Type B pancreatic cell (in vitro differentiated cells): Measurements from ENCODE around the gene TIFAB. TPM values are rescaled to one million over a fixed set of nuclear protein-coding genes. Genes with fewer than 3 reads are reported as not detected.
A peak's percentile ranks its signal among the peaks of the same experiment; 100 is the strongest.

Experiments
- DNase-seq: peaks from one replicate; pipeline ENCODE4 v3.0.0; 2021; ENCODE audit warnings: mixed read lengths; ENCODE audit not compliant: unreplicated experiment; ENCODE audit errors: extremely low spot score
- H3K27ac Mint-ChIP-seq: 2 replicates; pipeline ENCODE4 v1.8.0; 2021; ENCODE audit warnings: mild to moderate bottlenecking, mixed read lengths
- H3K27me3 Mint-ChIP-seq: 2 replicates; pipeline ENCODE4 v1.8.0; 2021; ENCODE audit warnings: mixed read lengths
- H3K36me3 Mint-ChIP-seq: 2 replicates; pipeline ENCODE4 v1.8.0; 2021; ENCODE audit warnings: mixed read lengths
- H3K4me1 Mint-ChIP-seq: one replicate; pipeline ENCODE4 v1.8.0; 2021; ENCODE audit warnings: mixed read lengths; ENCODE audit not compliant: unreplicated experiment
- H3K4me3 Mint-ChIP-seq: 2 replicates; pipeline ENCODE4 v1.8.0; 2021; ENCODE audit warnings: mild to moderate bottlenecking, mixed read lengths
- H3K9me3 Mint-ChIP-seq: 2 replicates; pipeline ENCODE4 v1.8.0; 2021; ENCODE audit warnings: mixed read lengths
- total RNA-seq: library from RNA; stranded (reverse); gene quantifications from 2 replicates; pipeline ENCODE4 v1.2.1, GENCODE V29; 2021; ENCODE audit warnings: low replicate concordance
- TF ChIP-seq, protein P1 (sequence below): fragments of 200-600 bp; sonication (generic); conservative IDR thresholded peaks from 2 replicates; pipeline ENCODE4 v1.5.0; 2021; ENCODE audit warnings: antibody characterized with exemption, mild to moderate bottlenecking

The TIFAB gene
- total RNA-seq, 1 donor from 2014 or later: not detected

DNA sequence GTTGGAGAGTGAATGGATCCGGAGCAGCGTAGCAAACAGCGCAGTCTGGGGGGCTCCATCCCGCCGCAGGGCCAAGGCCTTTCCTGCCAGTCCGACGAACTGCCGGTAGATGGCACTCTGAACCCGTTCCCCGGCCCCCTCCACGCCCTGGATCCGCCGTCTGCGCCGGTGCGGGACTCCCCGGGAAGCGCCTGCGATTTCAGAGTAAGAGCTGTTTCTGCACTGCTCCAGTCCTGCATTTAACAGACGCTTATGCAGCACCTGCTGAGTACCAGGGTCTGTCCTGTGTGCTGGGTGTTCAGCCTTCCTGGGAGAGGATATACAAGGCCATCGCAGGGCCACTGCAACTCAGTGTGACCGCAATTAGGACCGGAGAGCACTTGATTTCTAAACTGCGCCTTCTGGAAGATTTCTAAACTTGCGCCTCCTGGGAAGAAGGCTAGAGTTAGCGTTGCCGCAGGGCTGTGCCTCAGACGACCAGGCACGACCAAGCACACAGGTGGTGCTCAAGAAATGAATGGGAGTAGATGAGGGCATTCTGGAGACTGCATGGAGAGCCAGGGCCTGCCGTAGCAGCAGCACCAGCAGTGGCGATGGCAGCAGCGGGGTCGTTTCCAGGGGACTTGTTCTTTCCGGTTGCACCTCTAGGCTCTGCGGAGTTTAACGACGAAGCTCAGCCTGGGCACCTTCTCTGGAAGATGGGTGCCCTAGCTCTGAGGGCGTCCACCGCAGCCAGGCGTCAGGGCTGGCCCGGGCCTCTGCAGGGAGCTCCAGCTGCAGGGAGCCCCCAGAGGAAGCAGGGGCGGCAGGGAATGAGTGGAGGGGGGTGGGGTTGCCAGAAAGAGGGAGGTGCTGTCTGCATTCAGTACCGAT lies 14.3 kb upstream of the TIFAB start:
- Mint-ChIP-seq H3K27ac (no peak overlapping the region), H3K27me3 (peaks cover 87% of the 10 kb centered on the region), H3K9me3 (no peaks in the 10 kb centered on the region)

DNA sequence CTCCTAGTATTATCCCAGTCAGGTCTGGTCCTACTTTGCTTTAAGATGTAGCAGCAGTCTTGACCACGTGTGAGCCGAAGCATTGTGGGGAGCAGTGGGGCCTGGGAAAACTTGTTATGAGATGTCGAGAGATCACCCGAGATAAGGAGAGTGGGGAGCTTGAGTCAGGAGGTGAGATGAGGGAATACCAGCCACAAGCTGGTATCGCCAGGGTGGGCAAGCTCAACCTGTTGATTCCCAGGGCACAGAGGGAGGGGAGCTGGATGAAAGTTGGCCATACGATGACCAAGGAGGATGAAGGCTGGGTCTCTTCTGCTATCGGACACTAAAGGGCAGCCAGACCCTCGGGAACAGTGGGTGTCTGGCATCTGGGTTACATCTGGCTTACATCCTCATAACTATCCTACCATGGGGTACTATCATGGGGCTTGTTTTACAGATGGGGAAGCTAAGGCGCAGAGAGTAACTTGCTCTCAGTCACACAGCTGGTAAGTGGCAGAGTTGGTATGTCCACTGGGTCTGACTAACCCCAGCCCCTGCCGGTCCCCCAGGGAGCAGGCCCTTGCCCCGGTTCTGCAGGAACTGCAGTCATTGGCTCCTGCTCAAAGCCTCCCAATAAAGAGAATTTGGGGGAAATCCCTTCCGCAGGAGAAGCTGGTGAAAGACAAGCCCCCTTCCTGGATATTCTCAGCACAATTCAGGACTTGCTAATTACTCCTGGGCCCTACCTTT lies 13.4 kb upstream of the TIFAB start:
- no peak overlapping the region for H3K4me3 Mint-ChIP-seq

More for the DNA sequence above, 14.3 kb upstream of the TIFAB start:
- H3K36me3 Mint-ChIP-seq: no peaks in the 10 kb centered on the region
- peak; percentile 91 for DNase-seq
- H3K4me3 Mint-ChIP-seq: peak overlapping the region; percentile 83
- H3K4me1 Mint-ChIP-seq: peaks cover 13% of the 10 kb centered on the region
- TF ChIP-seq, protein P1, sequence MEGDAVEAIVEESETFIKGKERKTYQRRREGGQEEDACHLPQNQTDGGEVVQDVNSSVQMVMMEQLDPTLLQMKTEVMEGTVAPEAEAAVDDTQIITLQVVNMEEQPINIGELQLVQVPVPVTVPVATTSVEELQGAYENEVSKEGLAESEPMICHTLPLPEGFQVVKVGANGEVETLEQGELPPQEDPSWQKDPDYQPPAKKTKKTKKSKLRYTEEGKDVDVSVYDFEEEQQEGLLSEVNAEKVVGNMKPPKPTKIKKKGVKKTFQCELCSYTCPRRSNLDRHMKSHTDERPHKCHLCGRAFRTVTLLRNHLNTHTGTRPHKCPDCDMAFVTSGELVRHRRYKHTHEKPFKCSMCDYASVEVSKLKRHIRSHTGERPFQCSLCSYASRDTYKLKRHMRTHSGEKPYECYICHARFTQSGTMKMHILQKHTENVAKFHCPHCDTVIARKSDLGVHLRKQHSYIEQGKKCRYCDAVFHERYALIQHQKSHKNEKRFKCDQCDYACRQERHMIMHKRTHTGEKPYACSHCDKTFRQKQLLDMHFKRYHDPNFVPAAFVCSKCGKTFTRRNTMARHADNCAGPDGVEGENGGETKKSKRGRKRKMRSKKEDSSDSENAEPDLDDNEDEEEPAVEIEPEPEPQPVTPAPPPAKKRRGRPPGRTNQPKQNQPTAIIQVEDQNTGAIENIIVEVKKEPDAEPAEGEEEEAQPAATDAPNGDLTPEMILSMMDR: peak; percentile 93

DNA sequence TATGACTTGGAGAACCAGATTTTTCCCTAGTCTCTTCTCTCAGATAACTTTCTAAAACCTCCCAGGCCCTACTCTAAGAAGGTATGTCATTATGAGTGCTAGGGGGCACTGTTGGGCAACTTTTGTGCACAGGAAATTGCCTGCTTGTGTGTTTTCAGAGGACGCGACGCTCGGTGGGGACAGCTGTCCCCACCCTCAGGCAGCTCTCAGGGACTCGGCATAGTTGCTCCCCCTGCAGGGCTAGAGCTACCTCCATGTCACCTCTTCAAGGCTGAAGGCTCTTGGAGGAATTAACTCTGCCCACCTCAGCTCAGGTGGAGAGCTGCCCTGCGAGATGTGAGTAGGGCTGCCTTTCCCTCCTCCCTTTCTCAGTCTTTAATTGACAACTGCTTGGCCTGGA lies 10.2 kb upstream of the TIFAB start:
- no peaks in the 10 kb centered on the region for H3K36me3 Mint-ChIP-seq
- H3K9me3 Mint-ChIP-seq: no peaks in the 10 kb centered on the region
- H3K27ac Mint-ChIP-seq: no peak overlapping the region
- peaks cover 13% of the 10 kb centered on the region for H3K4me1 Mint-ChIP-seq
- H3K4me3 Mint-ChIP-seq: no peak overlapping the region
- peaks cover 72% of the 10 kb centered on the region for H3K27me3 Mint-ChIP-seq
- TF ChIP-seq, protein P1: peak; percentile 74
- DNase-seq: no peak

More for the DNA sequence above, 13.4 kb upstream of the TIFAB start:
- Mint-ChIP-seq H3K36me3 (no peaks in the 10 kb centered on the region), H3K9me3 (no peaks in the 10 kb centered on the region), H3K27ac (no peak overlapping the region), H3K4me1 (peaks cover 13% of the 10 kb centered on the region), H3K27me3 (peaks cover 86% of the 10 kb centered on the region)
- TF ChIP-seq, protein P1: no peak
- DNase-seq: no peak

DNA sequence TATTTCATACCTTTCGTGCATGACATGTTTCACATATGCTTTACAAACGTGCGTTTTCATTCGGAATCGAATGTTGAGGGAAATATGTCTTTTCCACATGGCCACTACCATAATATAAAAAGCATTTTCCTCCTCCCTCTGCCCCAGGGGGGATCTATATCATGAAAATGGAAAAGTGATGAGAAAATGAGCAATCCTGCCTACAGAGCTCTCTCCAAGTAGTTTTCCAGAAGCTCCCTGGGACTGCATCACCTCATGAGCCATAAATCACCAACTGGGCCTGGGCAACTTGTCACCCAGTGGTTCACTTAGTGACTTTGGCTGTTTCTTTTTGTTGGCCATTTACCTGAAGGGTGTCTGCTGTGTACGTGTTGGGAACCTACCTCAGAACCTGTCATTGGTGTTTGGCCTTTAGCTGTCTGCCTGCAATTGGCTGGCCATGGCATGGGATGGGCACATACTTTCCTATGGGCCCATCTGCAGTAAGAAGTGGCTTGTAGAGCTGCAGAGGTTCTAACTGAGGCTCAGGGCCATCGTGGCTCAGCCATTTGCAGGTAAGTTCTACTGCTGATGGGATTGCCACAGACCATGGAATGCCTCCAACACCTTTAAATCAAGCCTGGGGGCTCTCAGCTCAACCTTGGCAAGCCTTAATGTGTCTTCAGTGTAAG lies 9.5 kb upstream of the TIFAB start:
- Mint-ChIP-seq H3K27ac (no peak overlapping the region), H3K4me3 (no peak overlapping the region), H3K9me3 (no peaks in the 10 kb centered on the region), H3K4me1 (peaks cover 13% of the 10 kb centered on the region), H3K27me3 (peaks cover 68% of the 10 kb centered on the region), H3K36me3 (no peaks in the 10 kb centered on the region)
- TF ChIP-seq, protein P1: no peak
- no peak for DNase-seq

DNA sequence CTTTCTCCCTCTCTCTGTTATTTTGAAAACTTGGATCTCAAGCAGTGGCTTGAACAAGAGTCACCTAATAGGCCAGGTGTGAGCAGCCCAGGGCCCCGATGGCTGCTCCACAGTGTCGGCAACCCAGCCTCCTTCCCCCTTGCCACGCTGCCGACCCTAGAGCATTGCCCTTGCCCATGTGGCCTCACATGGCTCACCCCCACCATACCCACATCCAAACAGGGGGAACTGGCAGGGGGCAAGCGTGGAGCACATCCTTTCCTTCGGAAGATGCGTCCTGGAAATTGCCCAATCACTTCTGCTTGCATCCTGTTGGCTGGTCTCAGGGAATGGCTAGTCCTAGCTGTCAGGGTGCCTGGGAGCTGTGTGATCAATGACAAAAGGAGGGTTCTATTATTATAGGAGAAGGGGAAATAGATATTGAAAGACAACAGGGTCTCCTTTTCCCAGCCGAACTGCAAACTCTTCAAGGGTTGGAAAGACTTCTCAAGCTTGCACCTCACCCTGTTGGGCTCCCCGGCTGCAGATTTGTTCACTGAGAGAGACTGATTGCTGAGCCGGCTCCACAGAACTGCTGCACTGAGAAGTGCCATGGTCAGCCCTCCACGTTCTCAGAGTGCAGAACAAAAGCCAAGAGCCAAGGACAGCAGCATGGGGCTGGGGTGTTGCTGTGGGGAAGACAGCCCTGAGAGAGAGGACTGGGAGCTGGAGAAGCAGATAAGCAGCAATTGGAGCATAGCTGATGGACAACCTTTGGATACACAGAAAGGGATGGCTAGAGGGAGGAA lies 8.3 kb upstream of the TIFAB start:
- peaks cover 7% of the 10 kb centered on the region for H3K4me1 Mint-ChIP-seq
- TF ChIP-seq, protein P1: no peak
- DNase-seq: no peak
- H3K4me3 Mint-ChIP-seq: no peak overlapping the region
- no peaks in the 10 kb centered on the region for H3K9me3 Mint-ChIP-seq
- H3K27ac Mint-ChIP-seq: no peak overlapping the region
- H3K27me3 Mint-ChIP-seq: peaks cover 65% of the 10 kb centered on the region
- H3K36me3 Mint-ChIP-seq: no peaks in the 10 kb centered on the region
